ENCODE measurements around the gene SEZ6L2.
"Not testable (repeated sequence)": the region's sequence is repeated elsewhere in the genome, so short reads cannot be mapped to it uniquely, and the experiment has no call there.

The SEZ6L2 gene

GRCh38 chr16:29899516-29900101 is at the start of gene SEZ6L2:
TSS of gene SEZ6L2 (minus strand) at chr16:29899550. CDS start at chr16:29899019, 531 bp downstream.
- DNase-seq, result peak; percentile 83

DNA sequence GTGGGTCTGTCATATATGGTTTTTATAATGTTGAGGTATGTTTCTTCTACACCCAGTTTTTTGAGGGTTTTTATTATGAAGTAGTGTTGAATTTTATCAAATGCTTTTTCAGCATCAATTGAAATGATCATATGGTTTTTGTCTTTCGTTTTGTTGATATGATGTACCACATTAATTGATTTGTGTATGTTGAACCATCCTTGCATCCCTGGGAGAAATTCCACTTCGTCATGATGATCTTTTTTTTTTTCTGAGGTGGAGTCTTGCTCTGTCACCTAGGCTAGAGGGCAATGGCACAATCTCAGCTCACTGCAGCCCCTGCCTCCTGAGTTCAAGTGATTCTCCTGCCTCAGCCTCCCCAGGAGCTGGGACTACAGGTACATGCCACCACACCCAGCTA is 48.5 kb upstream of the SEZ6L2 start:
- DNase-seq, result no peak

GRCh38 chr16:29943846-29944799 is 44.8 kb upstream of the SEZ6L2 start:
- DNase-seq, result peak; percentile 99

DNA sequence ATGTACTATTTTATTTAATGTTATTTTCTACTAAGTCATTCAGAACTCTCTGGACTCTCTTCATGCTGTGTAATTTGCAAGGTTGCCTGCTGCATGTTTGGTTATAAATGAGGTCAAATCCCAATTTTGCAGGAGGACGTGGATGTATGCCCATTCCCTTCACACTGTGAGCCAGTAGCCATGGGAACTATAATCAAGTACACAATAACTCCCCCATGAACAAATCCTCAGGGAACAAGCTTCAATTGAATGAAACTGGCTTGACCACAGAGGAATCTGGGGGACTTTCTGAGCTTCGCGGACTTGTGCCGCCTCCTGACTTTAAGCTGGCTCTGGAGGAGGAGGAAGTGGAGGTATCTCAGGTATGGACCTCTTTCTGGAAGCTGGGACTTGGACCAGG is 41.3 kb upstream of the SEZ6L2 start:
- no peak for DNase-seq

DNA sequence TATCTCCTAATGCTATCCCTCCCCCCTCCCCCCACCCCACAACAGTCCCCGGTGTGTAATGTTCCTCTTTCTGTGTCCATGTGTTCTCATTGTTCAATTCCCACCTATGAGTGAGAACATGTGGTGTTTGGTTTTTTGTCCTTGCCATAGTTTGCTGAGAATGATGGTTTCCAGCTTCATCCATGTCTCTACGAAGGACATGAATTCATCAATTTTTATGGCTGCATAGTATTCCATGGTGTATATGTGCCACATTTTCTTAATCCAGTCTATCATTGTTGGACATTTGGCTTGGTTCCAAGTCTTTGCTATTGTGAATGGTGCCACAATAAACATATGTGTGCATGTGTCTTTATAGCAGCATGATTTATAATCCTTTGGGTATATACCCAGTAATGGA is 32.4 kb upstream of the SEZ6L2 start:
- not testable (repeated sequence) for DNase-seq

DNA sequence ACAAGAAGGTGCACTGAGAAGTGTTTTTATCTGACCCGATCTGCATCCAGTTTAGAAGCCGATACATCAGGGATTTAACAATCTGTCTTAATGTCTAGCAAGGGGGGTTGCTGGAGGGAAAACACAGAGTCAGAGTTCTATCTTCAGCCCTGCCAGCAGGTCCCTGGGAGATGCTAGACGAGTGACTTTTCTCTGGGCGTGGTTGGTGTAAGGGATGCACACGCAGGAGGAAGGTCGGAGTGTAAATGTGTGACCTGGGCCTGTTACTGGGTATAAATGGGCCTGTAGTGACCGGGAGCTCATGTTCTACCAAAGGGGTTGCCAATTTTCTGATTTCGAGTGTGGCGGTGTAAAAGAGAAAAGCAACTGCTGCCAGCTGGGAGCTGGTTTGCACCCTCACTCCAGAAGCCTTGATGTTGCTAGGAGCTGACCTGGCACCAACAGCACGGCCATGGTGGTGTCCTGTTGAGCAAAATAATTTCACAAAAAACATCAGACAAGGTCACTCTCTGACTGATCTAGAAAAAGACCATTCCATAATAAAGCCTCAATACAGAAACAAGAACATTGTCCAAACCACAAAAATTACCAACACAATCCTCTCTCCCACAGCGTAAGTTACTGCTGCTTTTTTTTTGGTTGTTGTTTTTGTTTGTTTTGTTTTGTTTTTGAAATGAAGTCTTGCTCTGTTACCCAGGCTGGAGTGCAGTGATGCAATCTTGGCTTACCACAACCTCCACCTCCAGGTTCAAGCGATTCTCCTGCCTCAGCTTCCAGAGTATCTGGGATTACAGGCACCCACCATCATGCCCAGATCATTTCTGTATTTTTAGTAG is 27.9 kb upstream of the SEZ6L2 start:
- no peak for DNase-seq

DNA sequence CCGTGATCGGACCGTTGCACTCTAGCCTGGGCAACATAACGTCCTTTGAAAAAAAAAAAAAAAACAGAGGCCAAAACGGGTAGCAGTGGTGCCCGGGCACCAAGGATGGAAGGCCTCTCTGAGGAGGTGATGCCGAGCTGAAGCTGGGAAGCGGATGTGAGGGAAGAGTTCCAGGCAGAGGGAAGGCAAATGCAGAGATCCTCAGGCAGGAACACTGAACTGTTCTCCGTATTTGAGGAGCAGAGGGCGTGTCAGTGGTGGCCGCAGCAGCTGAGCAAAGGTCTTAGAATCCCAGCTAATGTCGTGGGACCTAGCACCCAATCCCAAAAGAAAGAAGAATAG is 27.3 kb upstream of the SEZ6L2 start:
- peak; percentile 41 for DNase-seq

GRCh38 chr16:29925781-29926710 is 26.7 kb upstream of the SEZ6L2 start, which contains the start of gene KCTD13:
TSS of gene KCTD13 (minus strand) at chr16:29926226. CDS start at chr16:29926033, 193 bp downstream.
- peak; percentile 82 for DNase-seq

DNA sequence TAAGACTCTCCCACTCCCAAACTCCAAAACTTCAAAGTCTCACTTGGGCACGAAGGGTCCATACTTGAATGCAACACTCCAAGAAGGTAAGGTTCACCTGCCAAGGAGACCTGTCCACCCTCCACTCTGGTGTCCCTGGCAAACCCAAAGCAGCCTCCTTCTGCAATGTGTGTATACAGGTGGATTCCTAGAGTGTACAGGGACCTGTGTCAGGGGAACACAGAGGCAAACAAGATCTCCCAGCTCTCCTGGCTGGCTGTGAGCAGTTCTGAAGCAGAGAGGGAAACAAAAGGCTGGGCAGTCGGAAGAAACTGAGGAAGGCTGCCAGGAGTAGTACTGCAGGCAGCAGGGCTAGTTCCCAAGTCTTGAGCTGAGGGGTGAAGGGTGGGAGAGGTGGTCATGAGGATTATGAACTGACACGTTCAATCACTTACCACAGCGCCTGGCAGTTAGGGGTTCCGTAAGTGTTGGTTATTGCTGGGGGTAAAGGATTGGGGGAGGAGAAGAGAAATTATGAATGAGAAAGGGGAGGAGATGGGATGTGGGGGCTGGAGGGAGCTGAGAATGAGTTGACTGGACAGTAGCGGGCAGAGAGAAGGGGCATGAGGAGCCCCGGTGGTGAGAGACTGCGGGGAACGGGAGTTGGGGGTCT is 25.9 kb upstream of the SEZ6L2 start:
- no peak for DNase-seq

DNA sequence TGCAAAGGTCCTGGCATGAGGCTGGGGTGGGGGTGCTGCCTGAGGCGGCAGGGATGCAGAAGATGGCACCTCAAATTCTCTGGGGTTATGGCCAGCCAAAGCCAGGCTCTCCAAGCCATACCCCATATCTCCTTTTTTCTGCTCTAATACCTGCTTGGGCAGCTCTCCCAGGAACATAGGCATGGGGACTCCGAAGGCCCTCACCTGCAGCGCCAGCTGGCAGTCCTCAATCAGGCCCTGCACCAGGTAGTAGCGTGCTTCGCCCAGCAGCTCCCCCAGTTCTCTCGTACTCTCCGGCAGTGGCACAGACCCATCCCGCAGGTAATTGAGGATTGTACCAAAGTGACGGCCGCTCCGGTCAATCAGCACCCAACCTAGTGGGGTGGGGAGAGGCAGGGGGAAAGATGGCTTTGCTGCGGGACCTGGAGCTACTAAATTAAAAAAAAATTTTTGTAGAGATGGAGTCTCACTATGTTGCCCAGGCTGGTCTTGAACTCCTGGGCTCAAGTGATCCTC is 23.7 kb upstream of the SEZ6L2 start:
- DNase-seq, result no peak

DNA sequence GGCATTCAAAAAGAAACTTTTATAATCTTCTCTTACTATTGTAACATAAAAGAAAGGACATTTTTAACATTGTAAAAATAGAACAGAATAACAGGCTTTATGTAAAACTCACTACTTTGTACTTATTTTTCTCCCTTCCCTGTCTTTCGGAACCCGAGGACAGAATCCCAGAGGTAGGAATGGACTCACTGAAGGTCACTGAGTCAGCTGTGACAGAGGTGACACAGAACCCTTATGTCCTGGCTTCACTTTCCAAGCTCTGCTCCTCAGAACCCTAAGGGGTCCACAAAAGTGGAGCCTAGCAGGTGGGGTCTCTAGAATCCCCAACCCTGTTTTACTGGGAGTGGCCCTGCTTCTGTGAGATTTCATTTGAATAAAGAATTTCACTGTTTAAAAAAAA is 23.0 kb upstream of the SEZ6L2 start:
- DNase-seq, result no peak

- DNase-seq, result no peak
These were observed 21.7 kb upstream of the SEZ6L2 start for GRCh38 chr16:29921034-29921385.

DNA sequence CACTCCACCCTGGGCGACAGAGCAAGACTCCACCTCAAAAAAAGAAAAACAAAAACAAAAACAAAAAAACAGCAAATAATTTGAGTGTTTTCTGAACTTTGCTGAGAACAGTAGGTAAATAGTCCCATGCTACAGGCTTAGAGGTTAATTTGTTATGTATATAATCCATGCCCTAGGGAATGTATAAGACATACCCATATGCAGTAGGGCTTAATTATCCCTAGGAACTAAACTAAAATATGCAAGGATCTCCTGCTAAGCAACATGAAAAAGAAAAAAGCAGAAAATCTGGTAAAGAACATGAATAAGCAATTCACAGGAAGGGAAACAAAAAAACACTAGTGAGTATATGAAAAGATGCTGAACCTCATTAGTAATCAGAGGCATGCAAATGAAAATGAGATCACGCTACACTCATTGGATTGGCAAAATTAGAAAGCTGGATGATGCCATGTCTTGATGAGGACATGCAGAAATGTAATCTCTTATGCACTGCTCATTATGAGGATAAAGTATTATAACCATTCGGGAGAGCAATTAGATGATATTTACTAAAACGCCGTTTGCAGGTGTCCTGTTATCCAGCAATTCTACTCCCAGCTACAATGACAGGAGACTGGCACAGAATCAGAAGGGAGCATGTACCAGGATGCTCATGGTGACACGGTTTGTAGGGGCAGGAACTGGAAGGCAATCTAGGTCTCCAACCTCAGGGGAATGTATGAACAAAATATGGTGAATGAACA is 21.1 kb upstream of the SEZ6L2 start:
- no peak for DNase-seq

GRCh38 chr16:29916979-29917378 is 17.6 kb upstream of the SEZ6L2 start:
- no peak for DNase-seq

DNA sequence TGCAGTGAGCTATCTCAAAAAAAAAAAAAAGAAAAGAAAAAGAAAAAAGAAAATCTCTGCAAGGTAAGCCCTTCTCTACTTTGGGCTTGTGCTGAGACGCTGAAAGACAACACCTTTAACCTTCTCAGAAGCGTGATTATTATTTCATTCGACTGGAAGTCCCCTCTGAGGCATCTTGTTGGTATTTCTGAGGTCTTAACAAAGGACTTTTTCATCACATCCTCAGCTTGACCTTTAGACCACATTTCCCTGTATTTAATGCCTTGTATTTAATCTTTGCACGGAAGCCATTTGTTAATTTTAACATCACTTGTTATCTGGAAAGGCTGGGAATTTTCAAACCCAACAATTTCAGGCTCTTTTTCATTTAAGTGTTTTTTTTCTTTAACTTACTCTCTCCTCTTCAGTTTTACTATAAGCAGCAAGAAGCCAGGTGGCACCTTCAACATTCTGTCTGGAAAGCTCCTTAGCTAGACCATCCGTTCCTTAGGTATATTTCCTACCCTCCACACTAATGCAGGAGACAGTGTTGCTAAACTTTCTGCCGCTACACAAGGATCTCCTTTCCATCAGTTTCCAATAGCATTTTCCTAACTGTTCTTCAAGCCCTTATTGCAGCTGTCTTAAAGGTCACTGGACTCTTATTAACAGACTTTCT is 16.4 kb upstream of the SEZ6L2 start:
- DNase-seq, result no peak

DNA sequence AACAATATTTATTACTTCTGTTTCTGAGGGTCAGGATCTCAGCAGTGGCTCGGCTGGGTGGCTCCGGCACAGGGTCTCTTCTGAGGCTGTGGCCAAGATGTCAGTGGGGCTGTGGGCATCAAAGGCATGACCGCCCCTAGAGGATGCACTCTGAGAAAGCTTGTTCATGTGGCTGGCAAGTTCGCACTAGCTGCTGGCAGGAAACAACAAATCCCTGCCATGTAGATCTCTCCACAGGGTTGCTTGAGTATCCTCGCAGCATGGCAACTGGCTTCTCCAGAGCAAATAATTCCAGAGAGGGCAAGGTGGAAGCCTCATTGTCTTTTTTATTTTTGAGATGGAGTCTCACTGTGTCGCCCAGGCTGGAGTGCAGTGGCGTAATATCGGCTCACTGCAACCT is 14.2 kb upstream of the SEZ6L2 start:
- DNase-seq, result no peak

DNA sequence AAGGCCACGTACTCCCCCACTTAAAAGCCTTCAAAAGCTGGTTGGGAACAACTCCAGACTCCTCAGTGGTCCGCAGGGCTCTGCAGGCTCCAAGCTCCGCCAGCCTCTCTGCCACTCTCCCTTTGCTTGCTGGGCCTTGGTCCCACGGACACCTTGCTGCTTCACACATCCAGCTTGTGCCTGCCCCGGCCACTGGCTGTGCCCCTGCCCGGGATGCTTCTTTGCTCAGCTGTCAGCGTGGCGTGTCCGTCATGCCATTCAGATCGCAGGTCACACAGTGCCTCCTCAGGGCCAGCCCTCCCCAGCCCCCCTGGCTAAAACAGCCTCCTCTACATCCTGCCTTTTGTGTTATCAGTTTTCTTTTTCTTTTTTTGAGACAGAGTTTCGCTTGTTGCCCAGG is 12.7 kb upstream of the SEZ6L2 start:
- no peak for DNase-seq

GRCh38 chr16:29911676-29912010 is 12.3 kb upstream of the SEZ6L2 start:
- no peak for DNase-seq

DNA sequence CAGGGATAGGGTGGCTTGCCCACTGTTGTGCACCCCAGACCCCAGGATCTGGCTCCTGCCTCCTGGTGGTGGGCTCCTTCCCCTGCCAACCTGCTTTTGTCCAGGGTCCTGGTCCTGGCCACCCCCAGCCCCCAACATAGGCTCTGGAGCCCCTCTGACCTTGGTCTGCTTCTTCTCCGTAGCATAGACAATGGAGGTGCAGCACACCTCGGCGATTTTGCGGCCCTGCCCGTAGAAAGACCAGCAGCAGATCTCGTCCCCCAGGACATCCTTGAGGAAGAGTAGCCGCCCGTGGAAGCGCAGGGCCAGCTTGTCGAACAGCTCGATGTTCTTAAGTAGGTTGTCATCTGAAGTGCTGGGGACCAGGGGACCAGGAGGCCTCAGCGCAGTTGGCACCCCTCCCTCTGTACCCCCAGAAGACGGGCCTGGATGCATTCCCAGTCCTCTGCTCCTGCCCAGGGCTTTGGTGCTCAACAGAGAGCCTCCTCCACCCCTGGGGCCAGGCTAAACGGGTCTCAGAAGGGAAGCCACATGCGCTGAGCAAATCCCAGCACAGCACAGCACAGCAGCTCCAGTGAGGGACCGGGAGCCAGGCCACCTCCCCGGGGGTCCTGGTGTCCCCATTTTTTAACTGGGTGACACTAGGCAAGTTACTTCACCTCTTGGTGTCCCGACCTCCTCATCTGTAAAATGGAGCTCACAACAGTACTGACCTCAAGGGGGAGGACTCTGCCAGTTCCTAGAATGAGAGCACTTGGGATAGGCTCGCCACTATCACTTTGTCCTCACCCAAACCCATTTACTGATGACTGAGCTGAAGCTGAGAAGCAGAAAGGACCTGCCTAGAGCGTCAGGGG is 11.7 kb upstream of the SEZ6L2 start:
- no peak for DNase-seq
